K562 (cell line): Measurements from ENCODE around the gene NDUFAF3. TPM values are rescaled to one million over a fixed set of nuclear protein-coding genes. Genes with fewer than 3 reads are reported as not detected.

Experiments used
- ARID4B ChIP-seq: sonication (generic); formaldehyde crosslinking; IDR thresholded peaks from 2 replicates; pipeline ENCODE4 v1.8.0; 2022; ENCODE audit warnings: mild to moderate bottlenecking, missing genetic modification reagents
- EP300 ChIP-seq: IDR thresholded peaks from 2 replicates; pipeline ENCODE4 v1.6.1; 2012; ENCODE audit warnings: low read length, improper control_type of control experiment
- NEUROD1 ChIP-seq: fragments of 150-350 bp; IDR thresholded peaks from 2 replicates; pipeline ENCODE4 v1.6.1; 2014; ENCODE audit warnings: borderline replicate concordance, low read length, low read depth; ENCODE audit not compliant: partially characterized antibody
- PHF20 ChIP-seq: fragments of 450-650 bp; IDR thresholded peaks from 2 replicates; pipeline ENCODE4 v1.6.1; 2018; ENCODE audit not compliant: partially characterized antibody
- SOX6 ChIP-seq: fragments of 450-650 bp; IDR thresholded peaks from 2 replicates; pipeline ENCODE4 v1.6.1; 2014; ENCODE audit warnings: mild to moderate bottlenecking
- SRSF3 ChIP-seq: fragments of 200-400 bp; formaldehyde crosslinking; IDR thresholded peaks from 2 replicates; pipeline ENCODE4 v1.6.1; 2016; ENCODE audit warnings: mild to moderate bottlenecking, low read length, moderate library complexity; ENCODE audit not compliant: insufficient read depth
- TARDBP ChIP-seq: fragments of 450-650 bp; IDR thresholded peaks from 2 replicates; pipeline ENCODE4 v1.6.1; 2016
- XRCC4 ChIP-seq: IDR thresholded peaks from one replicate; pipeline ENCODE4 v1.6.1; 2011; ENCODE audit not compliant: insufficient read depth, insufficient read length; ENCODE audit errors: extremely low read depth
- ZBTB17 ChIP-seq: fragments of 450-650 bp; formaldehyde crosslinking; IDR thresholded peaks from 2 replicates; pipeline ENCODE4 v1.4.0; 2020; ENCODE audit warnings: mild to moderate bottlenecking
- ZBTB2 ChIP-seq: fragments of 450-650 bp; IDR thresholded peaks from 2 replicates; pipeline ENCODE4 v1.6.1; 2016; ENCODE audit warnings: antibody characterized with exemption
- ZNF121 ChIP-seq: sonication (generic); formaldehyde crosslinking; conservative IDR thresholded peaks from 2 replicates; pipeline ENCODE4 v1.8.0; 2022; ENCODE audit warnings: missing genetic modification reagents
- ZNF24 ChIP-seq: fragments of 450-650 bp; IDR thresholded peaks from 2 replicates; pipeline ENCODE4 v1.6.1; 2016
- ZNF444 ChIP-seq: fragments of 250-450 bp; sonication (Bioruptor Pico); IDR thresholded peaks from 2 replicates; pipeline ENCODE4 v1.4.0; 2020; ENCODE audit warnings: mild to moderate bottlenecking, moderate library complexity
- ZNF518B ChIP-seq: fragments of 250-450 bp; sonication (Bioruptor Pico); IDR thresholded peaks from 2 replicates; pipeline ENCODE4 v1.5.0; 2021; ENCODE audit warnings: mild to moderate bottlenecking, moderate library complexity
- ZNF77 ChIP-seq: fragments of 250-450 bp; sonication (Bioruptor Pico); IDR thresholded peaks from 2 replicates; pipeline ENCODE4 v1.5.0; 2020
- polyA plus RNA-seq, 8 experiments: library from polyadenylated mRNA; depleted of rRNA in 4 of 8; stranded (reverse) in 5 of 8; unstranded in 3 of 8; fragments of >200 nt; fragmentation: Nextera tagmentation in 2 of 8; fragmentation: Illumina TruSeq in 1 of 8; extraction: Ambion mirVana in 2 of 8; extraction: Trizol in 1 of 8; gene quantifications; 2 replicates each; pipeline versions ENCODE4 v1.2.1 to v1.2.3, GENCODE V29; 2011 to 2014; ENCODE audit warnings: inconsistent platforms in 1 of 8, missing spikeins in 1 of 8
- total RNA-seq, 7 experiments: library from RNA; depleted of rRNA in 6 of 7; stranded (reverse); fragments of >200 nt in 6 of 7; fragmentation: Illumina TruSeq in 2 of 7; extraction: Trizol in 2 of 7; gene quantifications; 2 replicates each; pipeline versions ENCODE4 v1.2.1 to v1.2.3, GENCODE V29; 2011 to 2021; ENCODE audit warnings: low replicate concordance in 1 of 7

The NDUFAF3 gene
- total and polyA plus RNA-seq, 9 of the 15 experiments (the other 6 are each of a cell fraction or from before 2014, with no cell fraction given), result 17.0 to 127 (median 36.3) TPM

- TF ChIP-seq ZNF518B (CRISPR knock-in tag) (no peak), ZBTB2 (peak; percentile 98), PHF20 (peak; percentile 36), XRCC4 (no peak), SRSF3 (no peak), SOX6 (no peak), ZNF444 (no peak), ARID4B (CRISPR knock-in tag) (peak; percentile 86), TARDBP (no peak), EP300 (no peak), NEUROD1 (peak; percentile 56), ZNF24 (no peak), ZBTB17 (CRISPR knock-in tag) (peak; percentile 67; the same call in 1 of the 2 replicates), ZNF121 (CRISPR knock-in tag) (no peak), ZNF77 (CRISPR knock-in tag) (no peak)
These were observed 7.0 kb downstream of the NDUFAF3 start, which contains the start of gene IMPDH2 (continued) for GRCh38 chr3:49028673-49029562.
